NCI-H2029 (cell line): ENCODE data around the gene F7.

Experiments
- DNase-seq: peaks from one replicate; lab custom pipeline; 2025; lab: John Stamatoyannopoulos, UW

The F7 gene

DNA sequence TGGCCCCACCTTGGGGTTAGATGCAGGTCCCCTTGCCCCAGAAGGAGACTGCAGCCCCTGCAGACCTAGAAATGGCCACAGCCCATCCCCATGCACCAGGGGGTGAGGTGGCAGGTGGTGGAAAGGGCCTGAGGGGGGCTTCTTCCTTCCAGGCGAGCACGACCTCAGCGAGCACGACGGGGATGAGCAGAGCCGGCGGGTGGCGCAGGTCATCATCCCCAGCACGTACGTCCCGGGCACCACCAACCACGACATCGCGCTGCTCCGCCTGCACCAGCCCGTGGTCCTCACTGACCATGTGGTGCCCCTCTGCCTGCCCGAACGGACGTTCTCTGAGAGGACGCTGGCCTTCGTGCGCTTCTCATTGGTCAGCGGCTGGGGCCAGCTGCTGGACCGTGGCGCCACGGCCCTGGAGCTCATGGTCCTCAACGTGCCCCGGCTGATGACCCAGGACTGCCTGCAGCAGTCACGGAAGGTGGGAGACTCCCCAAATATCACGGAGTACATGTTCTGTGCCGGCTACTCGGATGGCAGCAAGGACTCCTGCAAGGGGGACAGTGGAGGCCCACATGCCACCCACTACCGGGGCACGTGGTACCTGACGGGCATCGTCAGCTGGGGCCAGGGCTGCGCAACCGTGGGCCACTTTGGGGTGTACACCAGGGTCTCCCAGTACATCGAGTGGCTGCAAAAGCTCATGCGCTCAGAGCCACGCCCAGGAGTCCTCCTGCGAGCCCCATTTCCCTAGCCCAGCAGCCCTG is 12.8 kb downstream of the F7 start:
- DNase-seq, result no peak

DNA sequence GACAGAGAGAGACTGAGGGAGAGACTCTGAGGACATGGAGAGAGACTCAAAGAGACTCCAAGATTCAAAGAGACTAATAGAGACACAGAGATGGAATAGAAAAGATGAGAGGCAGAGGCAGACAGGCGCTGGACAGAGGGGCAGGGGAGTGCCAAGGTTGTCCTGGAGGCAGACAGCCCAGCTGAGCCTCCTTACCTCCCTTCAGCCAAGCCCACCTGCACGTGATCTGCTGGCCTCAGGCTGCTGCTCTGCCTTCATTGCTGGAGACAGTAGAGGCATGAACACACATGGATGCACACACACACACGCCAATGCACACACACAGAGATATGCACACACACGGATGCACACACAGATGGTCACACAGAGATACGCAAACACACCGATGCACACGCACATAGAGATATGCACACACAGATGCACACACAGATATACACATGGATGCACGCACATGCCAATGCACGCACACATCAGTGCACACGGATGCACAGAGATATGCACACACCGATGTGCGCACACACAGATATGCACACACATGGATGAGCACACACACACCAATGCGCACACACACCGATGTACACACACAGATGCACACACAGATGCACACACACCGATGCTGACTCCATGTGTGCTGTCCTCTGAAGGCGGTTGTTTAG is 13.7 kb downstream of the F7 start:
- DNase-seq, result no peak

DNA sequence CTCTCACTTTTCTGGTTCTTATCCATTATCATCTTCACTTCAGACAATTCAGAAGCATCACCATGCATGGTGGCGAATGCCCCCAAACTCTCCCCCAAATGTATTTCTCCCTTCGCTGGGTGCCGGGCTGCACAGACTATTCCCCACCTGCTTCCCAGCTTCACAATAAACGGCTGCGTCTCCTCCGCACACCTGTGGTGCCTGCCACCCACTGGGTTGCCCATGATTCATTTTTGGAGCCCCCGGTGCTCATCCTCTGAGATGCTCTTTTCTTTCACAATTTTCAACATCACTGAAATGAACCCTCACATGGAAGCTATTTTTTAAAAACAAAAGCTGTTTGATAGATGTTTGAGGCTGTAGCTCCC is 14.2 kb downstream of the F7 start:
- no peak for DNase-seq

DNA sequence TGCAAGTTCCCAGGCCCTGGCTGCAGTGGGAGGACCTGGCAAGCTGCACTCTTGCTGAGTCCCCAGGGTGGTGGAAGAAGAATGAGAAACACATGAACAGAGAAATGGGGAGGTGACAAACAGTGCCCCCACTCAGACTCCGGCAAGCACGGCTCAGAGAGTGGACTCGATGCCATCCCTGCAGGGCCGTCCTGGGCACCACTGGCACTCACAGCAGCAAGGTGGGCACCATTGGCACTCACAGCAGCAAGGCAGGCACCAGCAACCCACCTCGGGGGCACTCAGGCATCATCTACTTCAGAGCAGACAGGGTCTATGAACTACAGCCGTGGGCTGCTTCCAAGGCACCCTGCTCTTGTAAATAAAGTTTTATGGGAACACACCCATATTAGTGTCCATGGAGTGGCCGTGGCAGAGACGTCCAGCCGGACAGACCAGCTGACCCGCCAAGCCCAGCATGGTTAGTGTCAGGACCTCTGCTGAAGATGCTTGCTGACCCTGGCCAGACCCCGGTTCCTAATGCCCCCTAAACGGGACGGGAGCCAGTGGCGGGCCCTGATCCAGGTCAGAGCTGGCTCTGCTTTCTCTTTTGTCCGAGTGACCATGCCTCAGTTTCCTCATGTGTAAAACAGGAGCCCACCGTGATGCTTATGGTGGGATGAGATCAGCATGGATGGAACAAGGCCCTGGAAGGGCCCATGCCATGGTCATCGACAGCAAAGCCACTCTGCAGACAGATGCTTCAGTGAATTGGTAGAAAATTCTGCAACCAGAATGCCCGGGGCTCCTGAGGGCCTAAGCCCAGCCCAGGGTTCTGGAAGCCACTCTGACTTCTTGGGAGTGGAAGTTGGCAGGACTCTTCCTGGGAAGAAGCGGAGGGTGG is 14.9 kb downstream of the F7 start:
- no peak for DNase-seq

DNA sequence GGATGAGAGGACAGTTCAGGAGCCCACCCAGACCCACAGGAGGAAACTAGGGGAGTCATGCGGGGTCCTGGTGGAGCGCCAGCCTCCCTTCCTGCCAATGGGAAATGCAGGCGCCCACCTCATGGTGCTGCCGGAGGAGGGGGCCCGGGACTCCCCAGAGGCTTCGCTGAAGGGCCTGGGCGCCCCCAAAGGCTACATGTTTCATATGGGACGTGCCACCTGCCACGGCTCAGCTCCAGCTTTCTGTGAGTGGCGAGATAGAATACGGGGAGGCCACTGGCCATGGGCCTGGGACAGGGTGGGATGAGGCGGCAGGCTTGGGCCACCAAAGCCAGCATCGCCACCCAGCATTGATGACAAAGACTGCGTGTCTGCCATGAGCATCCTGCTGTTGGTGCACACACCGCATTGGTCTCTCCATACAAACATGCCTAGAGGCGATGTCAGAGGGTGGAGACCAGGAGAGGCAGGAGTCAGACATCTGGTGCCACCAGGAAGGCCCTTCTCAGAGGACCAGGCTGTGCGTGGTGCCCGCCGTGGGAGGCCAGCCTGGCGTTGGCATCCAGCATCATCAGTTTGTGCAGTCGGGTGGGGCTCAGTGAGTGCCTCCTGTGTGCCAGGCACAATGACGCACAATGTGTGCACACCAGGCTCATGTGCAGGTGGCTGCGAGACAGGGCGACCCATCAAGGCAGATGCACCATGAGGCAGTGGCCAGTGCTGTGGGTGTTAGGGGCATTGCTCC is 15.8 kb downstream of the F7 start:
- DNase-seq, result no peak

DNA sequence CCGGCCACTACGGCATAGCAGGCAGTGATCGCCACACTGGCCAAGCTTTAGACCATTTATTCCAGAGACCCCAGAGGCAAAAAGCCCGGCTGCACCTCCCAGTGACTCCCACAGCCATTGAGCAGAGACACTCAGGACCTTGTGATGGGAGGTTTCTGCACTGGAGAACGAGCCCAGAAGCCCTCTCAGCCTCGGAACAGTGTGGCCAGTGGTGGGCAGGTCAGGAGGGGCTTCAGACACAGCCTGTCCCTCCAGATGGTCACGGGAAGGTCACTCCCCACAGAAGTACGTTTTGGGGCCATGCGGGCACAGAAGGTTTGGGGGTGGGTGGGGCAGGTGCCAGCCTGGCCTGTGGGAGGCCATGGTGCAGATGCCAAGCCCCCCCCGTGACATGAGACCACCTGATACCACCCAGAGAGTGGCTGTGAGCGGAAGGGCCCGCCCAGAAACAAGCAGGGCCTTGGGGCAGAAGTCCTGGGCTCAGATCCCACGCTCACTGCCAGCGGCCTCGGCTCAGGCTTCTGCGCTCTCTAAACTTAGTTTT is 16.4 kb downstream of the F7 start:
- no peak for DNase-seq

DNA sequence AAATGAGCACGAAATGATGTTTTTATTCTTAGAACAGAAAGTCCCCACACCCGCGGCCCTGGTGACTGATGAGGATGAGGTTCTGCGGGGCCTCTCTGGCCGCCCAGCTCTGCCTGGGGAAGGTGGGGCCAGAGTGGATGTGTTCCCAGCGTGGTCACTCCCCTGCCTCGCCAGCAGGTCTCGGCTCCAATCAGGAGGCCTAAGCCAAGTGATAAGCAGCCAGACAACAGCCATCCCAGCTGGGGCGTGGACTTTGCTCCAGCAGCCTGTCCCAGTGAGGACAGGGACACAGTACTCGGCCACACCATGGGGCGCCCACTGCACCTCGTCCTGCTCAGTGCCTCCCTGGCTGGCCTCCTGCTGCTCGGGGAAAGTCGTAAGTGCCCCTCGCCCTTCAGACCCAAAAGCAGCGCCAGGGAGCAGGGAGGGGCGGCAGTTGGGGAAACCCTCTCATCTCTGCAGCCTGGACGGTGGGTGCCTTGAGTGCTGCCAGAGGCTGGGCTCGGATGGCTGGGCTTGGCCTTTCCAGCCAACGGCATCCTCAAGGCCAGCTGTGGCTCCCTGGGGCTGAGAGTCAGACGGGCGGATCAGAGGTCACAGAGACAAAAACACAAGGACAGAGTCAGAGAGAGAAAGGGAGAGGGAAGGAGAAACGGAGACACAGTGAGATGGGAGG is 17.1 kb downstream of the F7 start, which contains the start of gene F10:
F10 (plus strand) TSS at position 250 of the 676 bp plus-strand sequence; CDS start at position 307, 57 bp downstream.
- no peak for DNase-seq

DNA sequence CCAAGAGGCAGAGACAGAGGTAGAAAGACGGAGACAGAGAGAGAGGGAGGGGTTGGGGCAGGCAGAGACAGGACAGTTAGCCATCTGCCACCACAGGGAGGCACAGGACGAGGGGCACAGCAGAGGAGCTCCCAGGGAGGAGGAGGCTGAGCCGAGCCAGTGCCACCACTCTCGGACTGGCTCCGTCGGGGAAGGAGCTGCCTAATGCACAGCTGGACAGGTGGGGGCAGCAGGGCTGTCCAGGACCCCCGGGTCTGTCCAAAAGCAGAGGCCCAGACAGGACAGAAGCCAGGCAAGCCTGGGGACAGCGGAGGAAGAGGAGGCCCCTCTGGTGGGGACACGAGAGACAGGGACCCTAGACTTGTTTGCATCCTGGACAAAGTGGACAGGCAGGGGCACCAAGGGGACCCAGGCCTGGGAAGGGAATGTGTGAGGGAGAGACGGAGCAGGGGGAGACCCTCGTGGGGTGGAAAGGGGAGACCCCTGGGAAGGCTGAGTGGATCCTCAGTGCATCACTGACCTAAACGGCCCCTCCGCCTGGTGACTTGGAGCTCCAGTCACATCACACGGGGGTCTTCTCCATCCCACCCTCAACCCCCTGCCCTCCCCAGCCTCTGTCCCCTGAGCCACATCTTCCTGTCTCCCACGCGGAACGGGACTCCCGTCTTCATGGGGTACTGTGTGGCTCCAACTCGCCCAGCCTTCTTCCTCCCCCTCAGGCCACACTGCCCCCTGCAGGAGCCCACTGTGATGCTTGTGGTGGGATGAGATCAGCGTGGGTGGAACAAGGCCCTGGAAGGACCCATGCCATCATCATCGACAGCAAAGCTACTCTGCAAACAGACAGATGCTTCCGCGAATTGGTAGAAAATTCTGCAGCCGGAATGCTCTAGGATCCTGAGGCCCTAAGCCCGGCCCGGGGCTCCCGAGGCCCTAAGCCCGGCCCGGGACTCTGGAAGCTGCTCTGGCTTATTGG is 17.9 kb downstream of the F7 start:
- no peak for DNase-seq

DNA sequence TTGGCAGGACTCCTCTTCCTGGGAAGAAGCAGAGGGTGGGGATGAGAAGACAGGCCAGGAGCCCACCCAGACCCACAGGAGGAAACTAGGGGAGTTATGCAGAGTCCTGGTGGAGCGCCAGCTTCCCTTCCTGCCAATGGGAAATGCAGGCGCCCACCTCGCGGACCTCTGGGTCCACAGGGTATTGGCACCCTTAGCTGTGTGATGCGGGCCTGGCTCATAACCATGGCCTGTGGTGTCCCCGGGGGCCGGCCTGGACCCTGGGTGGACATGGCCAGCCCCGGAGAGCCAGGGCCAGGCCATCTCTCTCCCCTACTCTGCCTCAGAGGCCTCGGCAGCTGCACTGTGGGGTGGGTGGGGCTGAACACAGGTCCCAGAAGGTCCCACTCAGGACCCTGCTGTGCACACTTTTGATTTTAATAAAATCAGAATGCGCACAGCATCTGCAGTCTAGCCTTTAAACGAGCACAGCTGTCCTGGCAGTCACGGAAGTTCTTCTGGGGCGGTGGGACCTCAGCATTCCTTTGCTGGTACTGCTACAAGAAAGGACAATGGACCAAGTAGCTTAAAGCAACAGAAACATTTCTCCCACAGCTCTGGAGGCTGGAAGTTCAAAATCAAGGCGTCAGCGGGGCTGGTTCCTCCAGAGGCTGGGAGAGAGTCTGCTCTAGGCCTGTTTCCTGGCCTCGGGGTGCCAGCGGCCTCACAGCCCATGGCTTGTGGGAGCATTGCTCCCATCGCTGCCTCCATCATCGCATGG is 18.8 kb downstream of the F7 start:
- DNase-seq, result no peak

DNA sequence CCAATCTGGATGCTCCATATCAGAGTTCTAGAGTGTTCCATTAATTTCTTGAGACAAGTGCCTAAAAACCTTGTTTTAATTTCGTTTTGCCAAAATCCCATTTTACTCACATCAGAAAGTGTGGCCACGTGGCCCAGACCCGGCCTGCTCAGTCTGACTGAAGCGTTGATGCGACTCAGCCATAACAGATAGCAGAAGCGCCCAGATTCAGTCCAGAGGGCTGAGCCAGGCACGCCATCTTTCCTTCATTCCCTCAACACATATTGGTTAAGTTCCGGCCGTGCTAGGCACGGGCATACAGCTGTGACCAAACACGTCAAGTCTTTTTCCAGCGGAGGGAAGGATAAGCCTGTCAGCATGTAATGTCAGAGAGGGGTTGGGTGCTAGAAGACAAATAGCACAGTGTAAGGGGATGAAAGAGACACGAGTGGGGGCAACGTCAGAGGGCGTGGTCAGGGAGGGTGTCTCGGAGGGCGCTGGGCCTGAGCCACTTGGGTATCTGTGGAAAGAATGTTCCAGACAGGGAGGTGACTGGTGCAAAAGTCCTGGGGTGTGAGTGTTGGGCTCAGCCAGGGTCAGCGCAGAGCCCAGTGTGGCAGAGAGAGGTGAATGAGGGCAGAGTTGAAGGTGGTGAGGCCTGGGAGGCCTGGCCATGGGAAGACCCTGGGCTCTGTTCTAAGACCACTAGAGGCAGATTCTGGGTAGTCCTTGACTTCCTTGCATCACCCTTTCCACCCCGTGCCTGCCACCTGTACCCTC is 20.1 kb downstream of the F7 start:
- no peak for DNase-seq

DNA sequence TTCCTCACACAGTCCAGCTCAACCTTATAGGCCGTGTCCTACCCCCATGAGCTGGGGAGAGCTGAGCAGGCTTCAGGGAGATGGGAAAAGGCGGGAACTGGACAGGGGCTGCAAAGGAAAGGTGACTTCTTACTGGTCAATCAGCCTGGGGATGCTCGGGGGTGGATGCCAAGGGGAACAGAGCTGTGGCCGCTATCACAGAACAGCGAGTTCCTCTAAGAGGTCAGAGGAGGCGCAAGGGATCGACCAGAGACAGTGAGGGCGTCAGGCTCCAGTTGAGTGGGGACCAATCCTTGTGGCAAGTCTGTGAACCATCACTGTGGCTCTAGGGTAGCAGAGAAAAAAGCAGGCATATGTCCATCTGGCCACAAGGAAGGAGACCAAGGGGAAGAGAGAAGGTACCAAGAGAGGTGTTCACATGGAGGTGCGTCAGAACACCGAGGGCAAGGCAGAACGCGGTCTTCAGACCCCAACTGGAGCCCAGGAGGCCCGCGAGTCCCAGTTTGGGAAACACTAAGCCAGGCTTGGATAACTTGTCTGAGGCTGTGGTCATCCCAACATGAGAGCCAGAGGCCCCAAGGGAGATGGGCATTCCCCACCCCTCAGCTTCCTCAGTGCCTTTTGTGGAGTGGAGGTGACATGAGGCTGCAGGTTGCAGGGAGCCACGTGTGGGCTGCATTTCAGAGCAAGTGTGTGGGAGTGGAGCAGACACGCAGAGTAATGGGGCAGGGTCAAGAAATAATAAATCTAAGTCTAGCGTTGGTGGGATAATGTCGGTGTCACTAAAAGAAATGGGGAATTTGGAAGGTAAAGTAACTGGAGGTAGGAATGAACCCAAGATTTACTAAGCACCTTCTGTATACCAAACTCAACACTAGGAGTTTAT is 20.9 kb downstream of the F7 start:
- DNase-seq, result no peak

DNA sequence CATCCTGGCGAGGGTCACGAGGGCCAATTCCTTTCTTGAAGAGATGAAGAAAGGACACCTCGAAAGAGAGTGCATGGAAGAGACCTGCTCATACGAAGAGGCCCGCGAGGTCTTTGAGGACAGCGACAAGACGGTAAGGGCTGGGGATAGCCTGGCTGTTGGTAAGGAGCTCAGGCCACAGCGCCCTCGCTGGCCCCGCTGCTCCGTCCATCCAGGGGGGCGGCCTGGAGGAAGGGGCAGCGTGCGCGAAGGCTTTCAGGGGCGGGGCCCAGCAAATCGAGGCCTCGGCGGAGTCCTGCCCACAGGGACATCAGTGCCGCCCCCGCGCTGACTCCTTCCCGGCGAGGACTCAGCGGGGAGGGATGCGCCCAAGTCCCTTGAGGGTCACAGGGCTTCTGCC is 23.9 kb downstream of the F7 start:
- DNase-seq, result no peak

DNA sequence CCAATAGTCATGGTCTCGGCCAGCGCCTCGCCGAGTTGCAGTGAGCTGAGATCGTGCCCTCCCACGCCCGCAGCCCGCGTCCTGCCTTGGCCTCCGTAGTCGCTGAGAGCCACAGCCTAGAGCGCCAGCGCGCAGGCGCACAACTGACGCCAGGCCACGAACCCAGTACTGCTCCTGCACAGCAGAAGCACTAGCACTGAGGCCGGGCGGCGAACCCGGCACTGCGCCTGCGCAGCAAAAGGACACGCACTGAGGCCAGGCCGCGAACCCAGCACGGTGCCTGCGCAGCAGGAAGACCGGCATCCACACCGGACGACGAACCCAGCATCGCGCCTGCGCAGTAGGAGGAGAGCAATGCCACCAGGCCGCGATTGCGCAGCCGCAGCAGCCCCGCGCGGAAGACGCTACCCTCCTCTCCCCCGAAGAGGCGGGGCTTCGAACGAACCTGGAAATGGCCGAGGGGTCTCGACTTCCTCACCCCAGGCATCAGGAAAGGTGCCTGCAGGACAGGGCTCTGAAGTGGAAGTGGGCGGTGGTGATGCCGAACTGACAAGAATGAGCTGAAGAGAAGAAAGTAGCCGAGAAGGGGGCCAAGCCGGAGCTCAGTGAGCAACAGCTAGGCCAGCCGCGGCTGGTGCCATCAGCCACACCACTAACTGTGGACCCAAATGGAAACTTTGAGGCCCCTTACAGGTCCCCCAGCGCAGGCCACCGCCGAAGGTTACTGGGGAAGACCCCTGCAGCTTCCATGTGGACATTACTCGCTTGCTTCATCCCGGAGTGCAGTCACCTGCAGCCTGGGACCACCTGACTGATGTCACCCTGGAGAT is 24.5 kb downstream of the F7 start:
- DNase-seq, result no peak

DNA sequence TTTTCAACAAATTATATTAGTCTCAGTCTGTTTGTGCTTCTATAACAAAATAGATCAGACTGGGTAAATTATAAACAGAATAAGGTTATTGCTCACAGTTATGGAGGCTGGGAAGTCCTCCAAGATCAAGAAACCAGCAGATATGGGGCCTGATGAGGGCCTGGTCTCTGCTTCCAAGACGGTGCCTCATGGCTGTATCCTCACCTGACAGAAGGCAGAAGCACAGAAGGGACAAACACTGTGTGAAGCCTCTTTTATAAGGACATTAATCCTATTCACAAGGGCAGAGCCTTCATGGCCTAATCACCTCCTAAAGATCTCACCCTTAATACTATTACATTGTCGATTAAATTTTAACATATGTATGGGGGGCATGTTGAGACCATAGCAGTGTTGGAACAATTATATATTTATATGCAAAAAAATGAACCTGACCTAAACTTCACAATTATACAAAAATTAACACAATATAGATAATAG is 29.7 kb downstream of the F7 start:
- DNase-seq, result no peak

DNA sequence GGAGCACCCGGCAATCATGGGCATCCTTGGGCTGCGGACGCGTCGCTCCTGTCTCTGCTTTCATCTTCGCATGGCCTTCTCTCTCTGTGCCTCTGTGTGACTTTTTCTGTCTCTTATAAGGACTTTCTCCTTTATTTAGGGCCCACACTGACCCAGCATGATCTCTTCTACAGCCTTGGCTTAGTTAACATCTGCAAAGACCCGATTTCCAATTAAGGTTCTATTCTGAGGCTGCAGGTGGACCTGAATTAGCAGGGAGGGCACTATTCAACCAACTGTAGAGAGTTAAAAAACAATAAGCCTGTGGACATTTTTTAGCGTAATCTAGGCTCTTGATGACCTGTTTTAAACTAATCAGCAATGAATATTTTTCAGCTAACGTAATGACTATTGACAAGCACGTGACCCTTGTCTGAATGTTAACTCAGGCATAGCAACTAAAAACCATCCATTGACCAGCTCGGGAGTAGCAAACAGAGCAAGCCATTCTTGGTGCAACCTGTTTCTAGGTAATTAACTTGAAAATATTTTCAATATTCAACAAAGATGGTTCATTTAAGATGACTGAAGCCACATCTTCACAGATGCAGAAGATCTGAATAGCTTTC is 32.2 kb downstream of the F7 start:
- no peak for DNase-seq
